NCI-H187 treated with DMSO at 0.1 percent for 48 hours (cell line): ENCODE measurements around the gene RNASE8.

Experiments
- DNase-seq: peaks from one replicate; lab custom pipeline; 2025; lab: John Stamatoyannopoulos, UW

The RNASE8 gene

DNA sequence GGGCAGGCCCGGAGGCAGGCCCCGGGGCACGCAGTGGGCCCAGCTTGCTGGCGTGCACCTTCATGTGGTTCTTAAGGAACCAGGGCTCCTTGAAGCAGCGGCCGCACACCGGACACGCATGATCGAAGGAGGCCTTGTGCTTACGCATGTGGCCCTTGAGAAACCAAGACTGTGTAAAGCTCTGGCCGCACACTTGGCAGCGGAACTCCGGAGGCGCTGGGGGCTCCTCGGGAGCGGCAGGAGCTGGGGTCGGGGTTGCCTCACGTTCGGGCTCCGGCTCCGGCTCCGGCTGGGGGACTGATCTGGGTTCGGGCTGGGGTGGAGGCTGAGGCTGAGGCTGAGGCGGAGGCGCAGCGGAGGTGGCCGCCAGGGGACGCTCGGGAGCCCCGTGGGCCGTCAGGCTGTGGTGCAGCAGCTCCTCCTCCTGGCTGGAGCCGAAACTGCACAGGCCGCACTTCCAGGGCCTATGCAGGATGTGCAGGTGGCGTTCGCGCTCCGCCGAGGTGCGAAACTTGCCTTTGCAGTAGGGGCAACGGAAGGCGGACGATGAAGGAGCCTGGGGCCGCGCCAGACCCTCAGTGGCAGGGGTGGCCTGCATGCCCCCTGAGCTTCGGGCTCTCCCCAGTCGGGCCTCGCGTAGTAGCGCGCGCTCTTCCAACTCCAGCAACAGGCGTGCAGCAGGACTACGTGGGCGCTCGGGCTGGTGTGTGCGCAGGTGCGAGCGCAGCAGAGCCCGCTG is 34.8 kb downstream of the RNASE8 start:
- DNase-seq, result no peak

DNA sequence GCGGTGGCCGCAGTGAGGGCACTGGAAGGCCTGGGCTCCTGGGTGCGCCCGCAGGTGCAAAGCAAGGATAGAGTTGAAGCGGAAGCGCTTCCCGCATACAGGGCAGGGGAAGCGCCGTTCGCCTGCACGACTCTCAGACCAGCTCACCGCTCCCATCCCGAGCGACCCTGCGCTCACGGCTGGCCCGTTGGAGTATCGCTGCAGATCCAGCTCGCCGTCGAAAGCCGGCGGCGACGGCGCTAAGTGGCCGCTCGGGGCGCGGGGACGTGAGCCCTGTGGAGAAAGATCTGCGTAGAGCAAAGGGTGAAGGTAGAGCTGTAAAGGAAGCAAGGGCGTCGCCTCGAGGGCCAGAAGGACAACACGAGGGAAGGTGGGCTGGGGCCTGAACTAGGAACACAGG is 35.4 kb downstream of the RNASE8 start:
- no peak for DNase-seq

DNA sequence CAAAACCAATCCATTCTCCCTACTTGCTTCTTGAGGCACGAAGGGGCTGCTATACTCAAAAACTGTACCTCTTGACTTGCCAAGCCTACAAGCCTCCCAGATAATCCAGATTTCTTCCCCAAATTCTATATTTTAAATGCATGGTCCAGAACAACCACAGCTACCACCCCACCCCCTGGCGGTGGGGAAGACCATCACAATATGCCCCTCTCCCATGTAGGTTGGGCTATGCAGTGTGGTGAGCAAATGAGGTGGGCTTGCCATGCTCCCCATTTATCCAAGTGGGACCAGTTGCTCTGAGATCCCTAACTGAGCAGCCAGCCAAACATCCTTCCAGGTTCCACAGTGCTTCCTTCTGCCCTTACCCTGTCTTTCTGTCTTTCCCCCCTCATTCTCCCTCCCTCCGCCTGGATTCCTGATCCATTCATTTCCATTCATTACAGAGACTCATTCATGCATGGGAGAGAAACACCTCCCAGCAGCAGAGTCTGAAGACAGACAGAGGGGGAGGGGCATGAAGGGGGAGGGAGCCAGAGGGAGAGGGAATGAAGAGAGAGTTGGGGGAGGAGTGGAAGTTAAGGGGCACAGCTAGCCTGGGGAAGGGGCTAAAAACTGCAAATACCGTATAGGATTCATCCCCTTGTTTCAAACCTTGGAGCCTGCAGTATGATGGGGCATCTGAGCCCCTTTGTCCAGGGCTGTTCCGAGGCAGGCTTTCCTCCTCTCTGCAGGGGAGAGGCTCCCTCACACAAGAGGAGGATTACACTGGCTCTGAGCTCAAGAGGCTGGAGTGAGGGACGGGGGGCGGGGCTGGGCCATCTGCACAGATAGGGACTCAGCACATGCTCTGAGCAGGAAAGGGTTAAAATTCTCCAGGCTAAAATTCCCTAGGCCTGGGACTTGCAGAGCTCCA is 36.4 kb downstream of the RNASE8 start:
- DNase-seq, result peak; percentile 75

DNA sequence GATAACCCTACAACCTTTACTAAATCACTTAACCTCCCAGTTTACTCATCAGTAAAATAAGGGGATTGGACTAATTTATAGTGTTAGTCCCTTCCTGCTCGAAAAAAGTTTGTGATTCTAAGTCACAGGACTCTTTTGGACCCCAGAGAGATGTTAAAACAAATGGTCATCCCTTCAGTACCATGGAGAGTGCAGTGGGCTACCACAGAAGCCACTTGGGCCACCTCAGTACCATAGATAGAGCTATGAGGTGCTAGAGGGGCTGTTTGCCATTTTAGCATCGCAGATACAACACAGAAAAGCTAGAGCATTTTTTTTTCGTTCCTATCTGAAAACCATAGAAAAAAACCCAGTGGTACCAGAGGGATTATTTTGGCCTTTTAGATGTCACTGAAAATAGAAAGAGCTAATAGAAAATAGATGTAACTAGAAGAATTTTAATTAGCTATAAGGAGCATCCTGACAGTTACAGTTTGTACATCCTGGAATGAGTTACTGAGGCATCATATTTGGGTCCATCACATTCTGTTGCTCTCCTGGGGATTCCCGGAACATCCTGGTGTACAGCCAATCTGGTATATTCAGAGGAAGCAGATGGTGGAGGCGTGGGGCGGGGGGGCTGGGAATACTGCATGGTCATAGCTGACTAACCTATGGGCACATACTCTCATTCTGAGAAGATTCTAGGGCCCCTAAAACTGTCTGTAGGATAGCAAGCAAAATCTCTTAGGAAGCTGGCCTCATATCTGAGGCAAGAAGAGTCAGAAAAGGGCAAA is 38.0 kb downstream of the RNASE8 start:
- DNase-seq, result no peak

DNA sequence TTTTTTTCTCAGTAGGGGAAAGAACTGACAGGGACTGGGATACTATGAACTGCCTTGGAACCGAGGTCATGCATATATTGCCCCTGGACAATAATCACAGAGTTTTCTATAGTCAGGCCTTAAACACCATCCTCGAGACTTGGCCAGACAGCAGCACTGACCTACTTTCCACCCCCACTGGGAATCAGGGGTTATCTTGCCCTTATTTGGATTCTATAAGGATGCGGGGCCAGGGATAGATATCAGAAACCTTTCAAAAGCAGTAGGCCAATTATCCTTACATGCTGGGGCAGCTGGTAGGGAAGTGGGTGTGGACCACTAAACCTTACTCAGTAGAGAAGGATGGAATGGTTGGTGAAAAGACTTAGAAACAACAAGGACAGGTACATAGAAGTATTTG is 38.8 kb downstream of the RNASE8 start:
- no peak for DNase-seq

DNA sequence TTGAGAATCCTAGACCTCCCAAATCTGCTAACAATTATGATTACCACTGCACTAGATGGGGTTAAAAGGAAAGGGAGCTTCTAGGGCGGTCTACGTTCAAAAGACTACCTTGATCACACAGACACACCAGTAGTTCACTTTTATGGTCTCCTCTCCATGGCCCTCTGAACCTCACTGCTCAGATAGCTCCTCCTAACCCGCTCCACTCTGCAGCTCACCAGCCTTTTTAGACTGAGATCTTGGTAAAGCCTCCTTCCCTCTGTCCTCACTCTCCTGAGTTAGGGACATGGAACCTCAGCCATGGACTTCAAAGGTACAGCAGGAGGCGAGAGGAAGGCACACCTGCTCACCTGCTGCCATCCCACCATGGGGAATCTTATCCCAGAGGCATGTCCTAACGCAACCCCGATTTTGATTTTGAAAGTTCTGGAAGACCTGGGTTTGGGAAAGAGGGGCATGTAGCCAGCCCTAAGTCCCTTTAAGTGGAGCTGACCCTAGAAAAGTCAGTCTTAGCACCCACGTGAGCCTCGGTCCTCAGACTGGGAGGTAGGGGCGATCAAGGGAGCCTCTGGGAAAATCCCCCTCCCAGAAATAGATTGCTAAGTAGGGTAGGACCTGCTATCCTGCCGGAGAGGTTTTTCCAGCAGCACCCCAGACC is 39.5 kb downstream of the RNASE8 start:
- no peak for DNase-seq

DNA sequence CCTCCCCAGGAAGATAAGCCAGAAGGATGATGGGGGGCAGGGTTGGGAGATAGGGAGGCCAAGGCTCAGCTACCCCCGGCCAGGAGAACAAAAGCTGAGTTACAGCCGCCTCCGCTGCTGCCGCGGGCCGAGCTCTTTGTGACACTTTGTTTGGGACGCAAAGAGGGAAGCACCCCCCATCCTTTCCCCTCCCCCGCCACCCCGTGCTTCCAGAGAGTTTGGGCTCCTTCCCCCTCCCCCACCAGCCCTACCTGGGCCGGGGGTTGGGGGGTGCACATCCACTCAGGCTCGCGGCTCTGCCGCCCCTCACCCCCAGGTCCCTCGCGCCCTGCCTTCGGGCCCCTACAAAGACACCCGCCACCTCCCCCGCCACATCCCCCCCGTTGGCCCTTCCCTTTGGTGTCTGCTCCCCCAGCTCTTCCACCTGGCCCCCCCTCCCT is 40.0 kb downstream of the RNASE8 start:
- no peak for DNase-seq

DNA sequence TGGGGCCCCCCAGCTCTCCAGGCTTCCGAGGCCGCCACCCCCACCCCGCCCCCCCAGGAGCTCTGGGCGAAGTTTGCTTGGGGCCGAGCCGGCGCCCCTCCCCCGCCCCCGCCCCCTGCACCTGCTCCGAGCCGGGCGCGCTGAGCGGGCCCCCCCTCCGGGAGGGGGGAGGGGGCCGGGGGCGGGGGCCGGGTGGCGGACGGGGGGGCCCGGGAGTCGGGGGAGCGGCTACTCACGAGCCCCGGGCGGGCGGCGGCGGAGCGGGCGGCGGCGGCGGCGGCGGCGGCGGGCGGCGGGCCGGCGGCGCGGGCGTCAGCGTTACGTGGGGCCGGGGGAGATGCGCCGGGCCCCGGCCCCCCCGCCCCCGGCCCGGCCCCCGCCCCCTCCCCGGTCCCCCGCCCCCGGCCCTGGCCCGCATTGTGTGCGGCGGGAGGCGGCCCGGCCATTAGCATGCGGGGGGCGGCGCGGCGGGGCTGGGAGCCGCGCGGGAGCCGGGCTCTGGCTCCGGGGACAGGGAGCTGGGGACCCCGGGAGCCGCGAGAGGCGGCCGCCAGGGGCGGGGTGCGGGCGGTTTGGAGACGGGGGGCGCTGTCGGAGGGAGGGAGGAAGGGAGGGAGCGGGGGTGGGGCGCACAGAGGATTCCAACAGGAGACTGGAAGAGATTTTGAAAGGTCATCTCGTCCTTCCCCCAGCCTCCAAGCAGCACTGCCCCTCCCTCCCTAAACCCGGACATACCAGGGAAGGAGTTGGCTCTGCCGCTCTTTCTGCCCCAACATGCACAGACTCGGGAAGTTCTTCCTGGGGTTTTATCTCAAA is 40.7 kb downstream of the RNASE8 start, which contains the start of gene ZNF219:
TSS of gene ZNF219 (minus strand) at position 580 of the 816 bp plus-strand sequence. CDS start 5,064 bp downstream, outside the sequence.
- DNase-seq, result no peak

DNA sequence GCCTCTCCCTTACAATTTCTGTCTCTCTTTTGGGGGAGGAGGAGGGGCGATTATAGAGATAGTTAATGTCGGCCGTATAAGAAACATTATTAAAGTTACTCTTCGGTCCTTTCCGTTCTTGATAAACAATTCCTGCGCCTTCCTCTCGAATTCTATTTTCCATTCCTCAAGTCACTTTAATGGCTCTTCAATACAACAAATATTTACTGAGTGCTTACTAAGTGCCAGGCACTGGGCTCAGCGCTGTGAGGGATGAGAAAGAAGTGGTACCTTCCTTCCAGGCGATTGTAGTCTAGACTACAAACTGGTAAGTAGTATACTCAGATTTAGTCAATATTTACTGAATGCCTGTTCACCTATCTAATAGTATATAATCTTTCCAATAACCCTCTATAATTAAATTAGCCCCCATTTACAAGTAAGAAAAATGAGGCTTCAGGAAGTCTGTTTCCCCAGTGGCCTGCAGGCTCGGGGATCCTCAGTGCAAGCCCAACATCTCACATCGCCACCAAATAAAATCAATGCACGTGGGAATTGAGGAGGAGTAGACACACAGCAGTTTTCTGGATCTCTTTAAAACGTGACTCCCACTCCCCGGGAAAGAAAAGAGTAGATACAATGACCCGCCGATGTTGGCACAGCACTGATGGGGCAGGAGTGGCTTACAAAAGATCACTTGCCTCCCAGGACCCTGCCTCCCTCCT is 41.4 kb downstream of the RNASE8 start:
- no peak for DNase-seq

DNA sequence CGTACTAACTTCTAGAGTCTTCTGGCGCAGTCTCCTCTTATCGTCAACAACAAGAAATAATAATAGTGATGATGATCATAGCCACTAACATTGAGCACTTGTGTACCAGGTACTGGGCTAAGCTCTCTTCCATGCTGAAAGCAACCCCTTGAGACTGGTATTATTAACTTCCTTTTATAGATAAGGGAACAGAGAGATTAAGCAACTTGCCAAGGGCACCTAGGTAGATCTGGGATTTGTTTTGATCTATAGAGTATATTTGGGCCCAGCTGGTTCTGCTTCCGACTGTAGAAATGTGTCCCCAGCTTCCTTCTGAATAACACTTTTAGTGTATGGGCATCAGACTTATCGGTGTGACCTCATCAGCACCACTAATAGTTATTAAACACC is 42.0 kb downstream of the RNASE8 start:
- DNase-seq, result no peak

DNA sequence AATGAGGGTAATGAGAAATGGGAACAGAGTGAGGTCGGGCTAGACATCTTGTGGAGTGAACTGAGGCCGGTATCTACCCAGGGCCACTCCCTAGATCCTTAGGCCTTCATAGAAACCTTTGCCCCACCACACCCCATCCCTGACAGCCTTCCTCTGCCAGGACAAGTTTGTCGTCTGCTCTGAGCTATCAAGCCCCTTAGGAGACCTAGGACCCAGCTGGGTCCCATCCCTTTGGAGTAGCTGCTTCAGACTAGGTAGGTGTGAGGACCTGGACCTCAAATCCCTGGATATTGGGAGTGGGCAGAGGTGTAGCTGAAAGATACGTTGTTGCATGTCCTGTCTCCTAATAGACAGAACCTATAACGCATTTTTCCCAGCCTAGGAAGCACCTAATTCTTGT is 43.3 kb downstream of the RNASE8 start, which contains the start of gene TMEM253:
TSS of gene TMEM253 (plus strand) at position 136 of the 400 bp plus-strand sequence. CDS start 278 bp downstream, outside the sequence.
- no peak for DNase-seq

DNA sequence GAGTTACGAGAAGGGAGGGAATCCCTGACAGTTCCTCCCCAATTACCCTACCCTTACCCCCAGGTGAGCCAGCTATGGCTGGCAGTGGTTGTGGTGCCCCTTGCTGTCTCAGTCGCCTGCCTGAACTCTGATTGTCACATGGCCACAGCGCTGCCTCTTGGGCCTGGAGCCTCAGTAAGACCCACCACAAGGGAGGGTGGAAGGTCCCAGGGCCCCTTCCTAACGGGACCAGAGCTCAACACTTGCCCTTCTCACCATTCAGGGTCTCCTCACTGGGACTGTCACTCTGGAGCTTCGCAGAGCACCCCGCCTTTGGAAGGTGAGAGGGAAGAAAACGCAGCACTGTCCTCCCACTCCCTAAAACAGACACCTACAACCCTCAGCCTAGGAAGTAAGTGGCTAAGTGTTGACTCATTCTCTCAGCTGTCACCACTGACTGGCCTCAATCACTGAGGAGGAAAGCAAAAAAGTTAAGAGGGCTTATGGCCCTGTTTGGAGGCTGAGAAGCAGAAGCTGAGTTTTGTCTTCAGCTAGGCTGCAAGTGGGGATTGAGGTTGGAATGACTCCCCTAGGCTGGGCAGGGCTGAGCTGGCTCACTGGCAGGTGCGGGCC is 44.3 kb downstream of the RNASE8 start:
- DNase-seq, result no peak

DNA sequence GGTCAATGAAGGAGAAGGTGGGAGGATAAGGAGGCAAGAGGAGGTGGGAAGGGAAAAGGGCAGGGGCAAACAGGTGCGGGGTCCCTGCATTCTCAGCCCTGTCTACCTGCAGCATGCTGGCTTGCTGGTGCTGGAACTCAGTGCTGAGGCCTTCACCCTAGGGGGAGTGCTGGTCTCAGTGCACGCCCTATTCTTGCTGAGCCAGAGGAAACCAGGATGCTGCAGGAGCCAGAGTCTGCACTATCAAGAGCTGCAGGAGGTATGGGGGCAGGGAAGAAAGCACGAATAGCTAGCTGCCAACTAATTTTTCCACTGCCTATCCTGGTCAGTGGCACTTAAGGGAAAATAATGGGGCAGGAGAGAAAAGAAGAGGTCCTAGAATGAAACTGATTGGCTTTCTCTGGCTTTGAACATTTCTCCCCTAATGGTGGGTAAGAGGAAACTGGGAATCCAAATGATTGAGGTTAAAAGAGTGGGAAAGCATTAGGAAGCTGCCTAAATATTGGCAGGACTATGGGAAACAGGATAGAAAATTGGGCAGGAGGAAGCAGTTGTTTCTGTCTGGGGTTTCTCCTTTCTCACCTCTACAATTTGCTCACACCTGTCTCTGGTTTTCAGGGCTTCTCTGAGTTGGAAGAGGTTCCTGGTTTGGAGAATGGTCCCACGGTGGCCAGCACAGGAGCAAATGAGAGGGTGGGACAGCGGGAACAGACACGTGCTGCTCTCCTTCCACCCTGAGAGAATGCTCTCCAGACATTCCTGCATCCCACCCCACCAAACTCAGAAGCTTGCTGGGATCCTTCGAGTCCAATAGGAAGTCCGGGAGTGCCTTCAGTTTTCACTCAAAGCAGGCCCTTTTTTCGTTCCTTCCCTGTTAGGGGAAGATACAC is 45.1 kb downstream of the RNASE8 start:
- no peak for DNase-seq

DNA sequence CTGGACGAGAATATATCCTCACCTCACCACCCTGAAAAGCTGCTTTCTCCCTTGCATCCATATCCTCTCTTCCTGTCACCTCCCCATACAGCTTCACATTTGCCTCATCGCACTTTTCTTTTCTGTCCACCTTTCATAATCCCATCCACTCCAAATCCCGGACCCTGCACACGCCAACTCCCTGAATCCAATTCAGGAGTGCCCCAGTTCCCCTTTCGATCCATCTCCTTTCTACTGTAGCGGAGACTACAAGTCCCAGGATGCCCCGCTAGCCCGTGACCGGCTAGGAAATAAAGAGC is 45.7 kb downstream of the RNASE8 start:
- no peak for DNase-seq

DNA sequence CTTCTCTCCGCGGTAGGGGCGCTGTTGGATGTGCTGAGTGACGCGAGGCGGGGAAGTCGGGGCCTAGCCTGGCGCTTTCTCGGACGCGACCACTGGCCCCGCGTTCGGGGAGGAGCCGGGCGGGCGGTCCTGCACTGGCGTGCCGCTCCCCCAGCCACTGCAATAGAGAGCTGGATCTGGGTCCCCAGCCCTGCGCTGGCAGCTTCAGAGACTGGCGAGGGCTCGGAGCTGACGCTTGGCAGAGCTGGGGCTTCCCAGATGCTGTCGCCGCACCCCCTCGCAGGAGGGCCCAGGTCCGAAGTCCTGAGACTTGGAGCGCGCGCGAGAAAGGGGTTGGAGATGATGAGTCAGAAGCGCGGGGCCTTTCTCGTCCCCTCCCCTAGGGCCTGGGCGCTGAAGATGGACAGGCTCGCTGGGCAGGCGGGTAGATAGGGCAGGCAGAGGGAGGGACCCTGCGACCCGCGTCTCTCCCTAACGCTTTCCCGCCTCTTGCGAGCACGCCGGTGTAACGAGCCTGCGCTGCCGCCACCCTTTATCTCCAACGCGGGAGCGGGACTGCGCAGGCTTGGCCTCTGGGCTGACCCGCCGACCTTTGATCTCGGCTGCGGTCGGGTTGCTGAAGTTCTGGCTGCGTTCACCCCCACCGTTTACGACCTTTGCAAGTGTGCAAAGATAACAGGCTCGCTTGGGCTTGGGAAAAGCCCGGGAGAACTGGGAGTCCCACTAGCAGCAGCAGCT is 46.3 kb downstream of the RNASE8 start:
- DNase-seq, result peak; percentile 91

DNA sequence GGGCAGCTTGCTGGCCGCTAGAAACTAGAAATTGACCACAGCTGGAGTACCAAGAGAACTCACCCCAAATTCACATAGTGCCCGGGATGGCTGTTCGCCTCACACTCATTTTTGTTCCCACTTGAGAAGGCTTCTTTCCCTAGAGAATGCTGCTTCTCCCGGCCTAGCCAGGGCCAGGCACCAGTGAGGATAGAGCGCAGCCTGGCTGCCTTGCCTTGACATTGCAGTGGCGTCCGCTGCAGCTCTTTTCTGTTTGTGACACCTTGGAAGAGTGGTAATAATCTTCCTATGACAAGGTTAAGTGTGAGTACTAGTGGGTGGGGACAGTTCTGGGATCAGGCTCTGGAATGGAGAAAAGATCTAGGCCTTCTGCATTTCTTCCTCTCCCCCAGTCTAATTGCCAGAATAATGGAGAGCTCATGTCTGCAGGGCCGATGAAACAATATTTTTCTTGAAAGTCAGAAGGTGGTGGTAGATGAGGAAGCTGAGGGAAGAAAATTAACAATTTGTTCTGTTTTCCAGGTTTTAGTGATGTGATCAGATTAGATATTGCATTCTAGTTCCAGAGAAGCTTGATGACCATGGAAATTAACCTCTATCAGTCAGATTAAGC is 46.9 kb downstream of the RNASE8 start:
- peak; percentile 76 for DNase-seq

DNA sequence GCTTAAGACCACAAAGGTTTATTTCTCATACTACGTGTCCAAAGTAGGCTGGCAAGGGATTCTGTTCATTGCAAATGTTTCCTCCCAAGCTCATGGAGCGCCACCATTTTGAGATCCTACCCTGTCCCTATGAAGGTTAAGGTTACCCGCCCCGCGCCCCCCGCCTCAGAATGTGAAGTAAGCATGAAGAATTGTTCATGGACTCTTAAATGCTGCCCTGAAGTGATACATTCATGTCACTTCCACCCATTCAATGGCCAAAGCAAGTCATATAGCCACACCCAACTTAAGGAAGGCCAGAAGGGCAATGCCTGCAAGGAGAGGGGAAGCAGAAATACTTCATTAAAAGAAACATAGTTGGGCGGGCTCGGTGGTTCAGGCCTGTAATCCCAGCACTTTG is 47.5 kb downstream of the RNASE8 start:
- no peak for DNase-seq

DNA sequence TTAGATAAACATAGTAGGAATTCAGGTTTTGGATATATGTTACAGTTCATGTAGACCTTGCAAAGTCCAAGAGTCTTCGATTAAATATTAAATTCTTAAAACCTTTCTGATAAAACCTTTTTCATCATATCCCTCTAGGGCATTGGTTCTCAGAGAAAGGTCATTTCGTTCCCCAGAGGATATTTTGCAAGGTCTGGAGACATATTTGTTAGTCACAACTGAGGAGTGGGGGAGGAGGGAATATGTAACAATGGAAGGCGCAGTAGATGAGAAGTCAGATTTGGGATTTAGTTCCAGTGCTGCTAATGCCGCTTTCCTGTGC is 48.5 kb downstream of the RNASE8 start:
- DNase-seq, result no peak
